SK-N-SH (cell line): ENCODE results near the gene TMEM150C. TPM values are rescaled to one million over a fixed set of nuclear protein-coding genes. Genes with fewer than 3 reads are reported as not detected.

Experiments used
- CTCF ChIA-PET: fragments of 300-600, 350-600 bp; formaldehyde crosslinking; extraction: SDS; loops from one replicate; lab custom pipeline; 2021; lab: Yijun Ruan, JAX
- POLR2A ChIA-PET: fragments of 350-600 bp; sonication (Branson Sonifier 250); formaldehyde crosslinking; extraction: SDS; loops from one replicate; lab custom pipeline; 2020; ENCODE audit warnings: antibody characterized with exemption, inconsistent platforms; lab: Yijun Ruan, JAX
- DNase-seq: peaks from one replicate; pipeline ENCODE4 v3.0.0; 2012
- H2AFZ ChIP-seq: fragments of 200-600 bp; sonication (generic); 2 replicates; pipeline ENCODE4 v1.8.1; 2016; ENCODE audit warnings: antibody characterized with exemption, mild to moderate bottlenecking, low read depth
- H3F3A ChIP-seq: fragments of 200-600 bp; sonication (generic); replicated peaks from 2 replicates; pipeline ENCODE3; 2016; ENCODE audit warnings: antibody characterized with exemption, mild to moderate bottlenecking; ENCODE audit not compliant: insufficient read depth
- H3K27ac ChIP-seq, 2 experiments: fragments of 200-500 bp in 1 of 2; fragments of 200-600 bp in 1 of 2; sonication (Bioruptor generic) in 1 of 2; sonication (generic), shearing (Covaris generic) in 1 of 2; 2 replicates each; pipeline versions ENCODE4 v1.5.1 to v1.6.1; 2014 to 2016; ENCODE audit warnings: low read depth in 2 of 2, inconsistent platforms in 1 of 2, low read length in 1 of 2, mild to moderate bottlenecking in 1 of 2, mixed read lengths in 1 of 2
- H3K27me3 ChIP-seq: fragments of 200-600 bp; sonication (generic), shearing (Covaris generic); 2 replicates; pipeline ENCODE4 v1.6.1; 2016; ENCODE audit warnings: mixed run types; ENCODE audit not compliant: insufficient read depth
- H3K36me3 ChIP-seq, 2 experiments: fragments of 200-500 bp in 1 of 2; fragments of 200-600 bp in 1 of 2; sonication (Bioruptor generic) in 1 of 2; sonication (generic) in 1 of 2; replicated peaks in 1 of 2; 2 replicates each; pipeline versions ENCODE3 to v1.5.1; 2014 to 2016; ENCODE audit warnings: low read length in 1 of 2, mild to moderate bottlenecking in 1 of 2; ENCODE audit not compliant: insufficient read depth in 2 of 2, control insufficient read depth in 1 of 2
- H3K4me1 ChIP-seq, 2 experiments: fragments of 200-500 bp in 1 of 2; fragments of 200-600 bp in 1 of 2; sonication (Bioruptor generic) in 1 of 2; sonication (generic), shearing (Covaris generic) in 1 of 2; 2 replicates each; pipeline versions ENCODE4 v1.5.1 to v1.6.1; 2014 to 2016; ENCODE audit warnings: low read depth in 1 of 2, low read length in 1 of 2, mixed run types in 1 of 2; ENCODE audit not compliant: insufficient read depth in 2 of 2, control insufficient read depth in 1 of 2
- H3K4me2 ChIP-seq: fragments of 200-600 bp; sonication (generic), shearing (Covaris generic); 2 replicates; pipeline ENCODE4 v1.6.1; 2017; ENCODE audit warnings: mixed run types
- H3K4me3 ChIP-seq, 2 experiments: fragments of 200-500 bp in 1 of 2; fragments of 200-600 bp in 1 of 2; sonication (Bioruptor generic) in 1 of 2; sonication (generic), shearing (Covaris generic) in 1 of 2; 2 replicates each; pipeline versions ENCODE4 v1.5.1 to v1.8.1; 2014 to 2016; ENCODE audit warnings: low read depth in 2 of 2, inconsistent platforms in 1 of 2, low read length in 1 of 2, mild to moderate bottlenecking in 1 of 2, mixed read lengths in 1 of 2, moderate library complexity in 1 of 2
- H3K79me2 ChIP-seq: fragments of 200-600 bp; sonication (generic); 2 replicates; pipeline ENCODE4 v1.8.1; 2017; ENCODE audit warnings: mild to moderate bottlenecking; ENCODE audit not compliant: insufficient read depth
- H3K9ac ChIP-seq: fragments of 200-600 bp; sonication (generic); 2 replicates; pipeline ENCODE4 v1.6.1; 2017; ENCODE audit warnings: mixed run types
- H3K9me2 ChIP-seq: fragments of 200-600 bp; sonication (generic); 2 replicates; pipeline ENCODE4 v1.6.1; 2017; ENCODE audit warnings: mixed run types
- H3K9me3 ChIP-seq: fragments of 200-600 bp; sonication (generic); 2 replicates; pipeline ENCODE4 v1.6.1; 2017; ENCODE audit warnings: mixed run types, mild to moderate bottlenecking, moderate library complexity
- H4K20me1 ChIP-seq: fragments of 200-600 bp; sonication (generic); 2 replicates; pipeline ENCODE4 v1.6.1; 2017; ENCODE audit warnings: mild to moderate bottlenecking, mixed run types; ENCODE audit not compliant: insufficient read depth
- CTCF ChIP-seq: fragments of 200-600 bp; sonication (generic); IDR thresholded peaks from 2 replicates; pipeline ENCODE4 v1.6.1; 2017; ENCODE audit warnings: antibody characterized with exemption, mild to moderate bottlenecking, moderate library complexity
- EP300 ChIP-seq, 2 experiments: IDR thresholded peaks; 2 replicates each; pipeline versions ENCODE4 v1.4.0 to v1.6.1; 2012; ENCODE audit warnings: borderline replicate concordance in 1 of 2, low read depth in 1 of 2, low read length in 1 of 2
- EZH2phosphoT487 ChIP-seq: fragments of 200-600 bp; sonication (generic); IDR thresholded peaks from 2 replicates; pipeline ENCODE4 v1.6.1; 2017; ENCODE audit warnings: low read depth, mixed run types, mild to moderate bottlenecking, antibody characterized with exemption, moderate library complexity, borderline replicate concordance
- FOXJ3 ChIP-seq: sonication (generic); formaldehyde crosslinking; IDR thresholded peaks from 2 replicates; pipeline ENCODE4 v1.5.1; 2020; ENCODE audit warnings: mild to moderate bottlenecking, missing genetic modification reagents
- FOXM1 ChIP-seq: IDR thresholded peaks from 2 replicates; pipeline ENCODE4 v1.4.0; 2012; ENCODE audit warnings: low read depth, mild to moderate bottlenecking
- GABPA ChIP-seq: IDR thresholded peaks from 2 replicates; pipeline ENCODE4 v1.4.0; 2012; ENCODE audit warnings: low read depth, mild to moderate bottlenecking
- GATA2 ChIP-seq: sonication (generic); formaldehyde crosslinking; IDR thresholded peaks from 2 replicates; pipeline ENCODE4 v1.5.0; 2020; ENCODE audit warnings: mild to moderate bottlenecking, missing genetic modification reagents
- NFIC ChIP-seq: IDR thresholded peaks from 2 replicates; pipeline ENCODE4 v1.4.0; 2012; ENCODE audit warnings: borderline replicate concordance
- NRF1 ChIP-seq: IDR thresholded peaks from 2 replicates; pipeline ENCODE4 v1.6.1; 2012; ENCODE audit warnings: low read depth, mild to moderate bottlenecking, low read length
- RXRA ChIP-seq: IDR thresholded peaks from 2 replicates; pipeline ENCODE4 v1.4.0; 2012; ENCODE audit warnings: low read depth, mild to moderate bottlenecking, borderline replicate concordance
- SIN3A ChIP-seq: IDR thresholded peaks from 2 replicates; pipeline ENCODE4 v1.6.1; 2012; ENCODE audit warnings: low read depth, mild to moderate bottlenecking, low read length, moderate library complexity, borderline replicate concordance
- TCF12 ChIP-seq: IDR thresholded peaks from 2 replicates; pipeline ENCODE4 v1.4.0; 2012
- TEAD4 ChIP-seq: IDR thresholded peaks from 2 replicates; pipeline ENCODE4 v1.4.0; 2012; ENCODE audit warnings: mild to moderate bottlenecking, borderline replicate concordance; ENCODE audit not compliant: insufficient read depth
- USF2 ChIP-seq: fragments of 150-350 bp; IDR thresholded peaks from 2 replicates; pipeline ENCODE4 v1.6.1; 2017; ENCODE audit warnings: antibody characterized with exemption, low read length, low read depth, borderline replicate concordance
- WGBS: methylation state at CpG from one replicate; pipeline ENCODE4 v1.1.6; 2017; ENCODE audit warnings: low lambda C conversion rate; 5-methylcytosine and 5-hydroxymethylcytosine counted together
- polyA plus RNA-seq, 3 experiments: library from polyadenylated mRNA; depleted of rRNA; stranded (reverse); fragments of >200 nt; gene quantifications; 2 replicates each; pipeline ENCODE4 v1.2.3, GENCODE V29; 2012
- TF ChIP-seq, protein P1 (sequence below): IDR thresholded peaks from 2 replicates; pipeline ENCODE4; 2012

Gene TMEM150C
- polyA plus RNA-seq, 1 of the 3 experiments (the other 2 are of a cell fraction), result 1.0 TPM

DNA sequence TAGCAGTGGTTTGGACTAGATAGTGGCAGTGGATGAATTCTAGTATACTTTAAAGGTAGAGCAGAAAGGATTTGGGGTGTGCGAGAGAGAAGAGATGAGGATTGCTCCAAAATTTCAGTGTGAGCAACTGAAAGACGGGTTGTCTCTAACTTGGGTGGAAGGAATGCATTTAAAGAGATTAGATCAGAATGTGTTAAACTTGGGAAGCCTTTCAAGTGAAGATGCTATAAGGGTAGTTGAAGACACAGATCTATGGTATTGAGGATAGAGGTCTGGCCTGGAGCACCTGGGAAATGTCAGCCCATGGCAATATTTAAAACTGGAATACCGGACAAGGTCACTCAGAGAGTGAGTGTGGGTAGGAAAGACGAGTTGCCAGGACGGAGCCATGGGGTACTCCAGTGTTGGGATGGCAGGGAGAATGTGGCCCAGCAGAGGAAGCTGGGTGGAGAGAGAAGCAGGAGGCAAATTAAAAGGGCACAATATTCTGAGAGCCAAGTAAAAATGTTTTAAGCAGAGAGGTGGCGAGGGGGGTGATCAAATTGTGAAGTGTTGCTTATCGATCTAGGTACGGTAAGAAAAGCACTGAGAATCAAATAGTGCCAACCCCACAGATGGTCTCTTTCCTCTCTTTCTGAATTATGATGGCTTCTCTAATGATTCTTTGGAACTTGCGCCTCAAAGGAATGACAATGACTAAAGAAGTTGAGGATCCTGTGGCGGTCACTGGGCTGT lies 80.8 kb downstream of the TMEM150C start:
- POLR2A ChIA-PET, result no interaction called here
- no peak for DNase-seq

More for the DNA sequence above, 80.8 kb downstream of the TMEM150C start:
- Histone ChIP-seq H3K4me2 (no peak overlapping the region), H2AFZ (no peak overlapping the region), H3K36me3 (peaks cover 0 to 8% of the 10 kb centered on the region in 2 experiments), H3K9me3 (no peaks in the 10 kb centered on the region), H4K20me1 (no peaks in the 10 kb centered on the region), H3K4me1 (no peaks in the 10 kb centered on the region), H3K27ac (no peak overlapping the region), H3K79me2 (no peaks in the 10 kb centered on the region), H3K9me2 (no peaks in the 10 kb centered on the region), H3K4me3 (no peak overlapping the region), H3K9ac (no peak overlapping the region), H3F3A (no peaks in the 10 kb centered on the region), H3K27me3 (no peaks in the 10 kb centered on the region)
- WGBS, result 94% methylated on average over 10 of the region's 10 CpGs
- CTCF ChIA-PET, result no interaction called here
- TF ChIP-seq RXRA (no peak), FOXM1 (no peak), CTCF (no peak), NFIC (no peak), FOXJ3 (CRISPR knock-in tag) (no peak), EZH2phosphoT487 (no peak), SIN3A (no peak), USF2 (no peak), GATA2 (CRISPR knock-in tag) (no peak), TCF12 (no peak), NRF1 (no peak), TEAD4 (no peak), EP300 (IDR thresholded peaks at IDR 0.05; ENCODE audit: borderline replicate concordance in 1 of 2, low read depth in 1 of 2, low read length in 1 of 2) (no peak), GABPA (no peak)
- TF ChIP-seq, protein P1, sequence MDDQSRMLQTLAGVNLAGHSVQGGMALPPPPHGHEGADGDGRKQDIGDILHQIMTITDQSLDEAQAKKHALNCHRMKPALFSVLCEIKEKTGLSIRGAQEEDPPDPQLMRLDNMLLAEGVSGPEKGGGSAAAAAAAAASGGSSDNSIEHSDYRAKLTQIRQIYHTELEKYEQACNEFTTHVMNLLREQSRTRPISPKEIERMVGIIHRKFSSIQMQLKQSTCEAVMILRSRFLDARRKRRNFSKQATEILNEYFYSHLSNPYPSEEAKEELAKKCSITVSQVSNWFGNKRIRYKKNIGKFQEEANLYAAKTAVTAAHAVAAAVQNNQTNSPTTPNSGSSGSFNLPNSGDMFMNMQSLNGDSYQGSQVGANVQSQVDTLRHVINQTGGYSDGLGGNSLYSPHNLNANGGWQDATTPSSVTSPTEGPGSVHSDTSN, result no peak
